ENCODE measurements around the gene SPEM2. TPM values are rescaled to one million over a fixed set of nuclear protein-coding genes. Genes with fewer than 3 reads are reported as not detected.
A peak's percentile ranks its signal among the peaks of the same experiment; 100 is the strongest.

The SPEM2 gene
- total RNA-seq, 4 donors from 2014 or later: not detected

- DNase-seq (ENCODE audit: low spot score in 2 of 2): peak in 1 of 2 donors; percentile 72
- intact Hi-C loops (cut with DNase I; ENCODE audit: low total_unique reads): loop anchor here (10.0 kb wide), 1 partner anchor 127 kb away; the partner anchor contains the start of gene SENP3
- WGBS, 2 donors: 4 to 12% methylated on average over 36 to 48 of the region's 48 CpGs
- TF ChIP-seq POLR2A (IDR thresholded peaks at IDR 0.05) (no peak), CTCF (IDR thresholded peaks at IDR 0.05) (no peak)
- H3K4me3 ChIP-seq (ENCODE audit: low read depth, poor library complexity, severe bottlenecking): peak overlapping the region; percentile 22
Measured at GRCh38 chr17:7437950-7438614, 12.7 kb downstream of the SPEM2 start.

- intact Hi-C loops (cut with DNase I; ENCODE audit: low total_unique reads): loop anchor here (10.0 kb wide), 1 partner anchor 126 kb away; the partner anchor contains the start of gene SENP3
- TF ChIP-seq POLR2A (IDR thresholded peaks at IDR 0.05) (no peak), CTCF (IDR thresholded peaks at IDR 0.05) (no peak)
- DNase-seq (ENCODE audit: low spot score in 2 of 2): no peak
- WGBS, 2 donors: 28 to 35% methylated on average over 11 of the region's 11 CpGs
- no peak overlapping the region for H3K4me3 ChIP-seq (ENCODE audit: low read depth, poor library complexity, severe bottlenecking)
Measured at GRCh38 chr17:7438656-7439460, 13.4 kb downstream of the SPEM2 start.

GRCh38 chr17:7439462-7440112, 14.2 kb downstream of the SPEM2 start, which contains the start of gene FGF11:
Gene FGF11 (plus strand): TSS chr17:7439512. CDS start chr17:7439621, 109 bp downstream.
- intact Hi-C loops (cut with DNase I; ENCODE audit: low total_unique reads): loop anchor here (10.0 kb wide), 1 partner anchor 125 kb away; the partner anchor contains the start of gene SENP3
- peak within 1 kb of the TSS; percentile 22 for H3K4me3 ChIP-seq (ENCODE audit: low read depth, poor library complexity, severe bottlenecking)
- DNase-seq (ENCODE audit: low spot score in 2 of 2): no peak
- 1 to 3% methylated on average over 16 to 50 of the region's 50 CpGs for WGBS, 2 donors
- TF ChIP-seq CTCF (IDR thresholded peaks at IDR 0.05) (no peak), POLR2A (IDR thresholded peaks at IDR 0.05) (no peak)

- TF ChIP-seq CTCF (IDR thresholded peaks at IDR 0.05) (no peak), POLR2A (IDR thresholded peaks at IDR 0.05) (no peak)
- intact Hi-C loops (cut with DNase I; ENCODE audit: low total_unique reads): no loop called here
- WGBS, 2 donors: 2 to 3% methylated on average over 44 to 45 of the region's 46 CpGs
- peak in 1 of 2 donors; percentile 91 for DNase-seq (ENCODE audit: low spot score in 2 of 2)
- H3K4me3 ChIP-seq (ENCODE audit: low read depth, poor library complexity, severe bottlenecking): peak overlapping the region; percentile 4
Measured at GRCh38 chr17:7440113-7440833, 14.9 kb downstream of the SPEM2 start.

- H3K4me3 ChIP-seq (ENCODE audit: low read depth, poor library complexity, severe bottlenecking): no peak overlapping the region
- no peak for TF ChIP-seq CTCF (IDR thresholded peaks at IDR 0.05)
- TF ChIP-seq POLR2A (IDR thresholded peaks at IDR 0.05): no peak
- no peak for DNase-seq (ENCODE audit: low spot score in 2 of 2)
- WGBS, 2 donors: 7 to 21% methylated on average over 8 to 12 of the region's 12 CpGs
- intact Hi-C loops (cut with DNase I; ENCODE audit: low total_unique reads): no loop called here
Measured at GRCh38 chr17:7440834-7441195, 15.4 kb downstream of the SPEM2 start.
